Small intestine (tissue), 7 donors: Measurements from ENCODE around the gene TBCD. TPM values are rescaled to one million over a fixed set of nuclear protein-coding genes. Genes with fewer than 3 reads are reported as not detected.

Source experiments
- DNase-seq, 2 donors: peaks; one replicate each; pipeline versions ENCODE4 v3.0.0 to v3.0.0-alpha.2; 2013
- FAIRE-seq: peaks from 2 replicates; lab custom pipeline; 2012; peaks lifted over from hg19 to GRCh38; lab: Jason Lieb, UNC
- H3K27ac ChIP-seq, 3 donors: one replicate each; pipeline ENCODE4 v1.5.1; 2013; ENCODE audit warnings: low read length in 2 of 3, mild to moderate bottlenecking in 2 of 3, control low read depth in 1 of 3, inconsistent platforms in 1 of 3, low read depth in 1 of 3, moderate library complexity in 1 of 3
- H3K27me3 ChIP-seq, 3 donors: one replicate each; pipeline ENCODE4 v1.6.1; 2013; ENCODE audit warnings: low read length in 3 of 3, inconsistent platforms in 1 of 3; ENCODE audit not compliant: control insufficient read depth in 3 of 3, insufficient read depth in 3 of 3
- H3K36me3 ChIP-seq, 3 donors: one replicate each; pipeline ENCODE4 v1.6.1; 2013; ENCODE audit warnings: low read length in 3 of 3, inconsistent platforms in 1 of 3, low read depth in 1 of 3, mild to moderate bottlenecking in 1 of 3, moderate library complexity in 1 of 3; ENCODE audit not compliant: control insufficient read depth in 3 of 3, insufficient read depth in 2 of 3
- H3K4me1 ChIP-seq, 3 donors: one replicate each; pipeline ENCODE4 v1.6.1; 2013; ENCODE audit warnings: low read length in 2 of 3, inconsistent platforms in 1 of 3, low read depth in 1 of 3, mild to moderate bottlenecking in 1 of 3, moderate library complexity in 1 of 3; ENCODE audit not compliant: control insufficient read depth in 3 of 3, insufficient read depth in 2 of 3
- H3K4me3 ChIP-seq, 3 donors: one replicate each; pipeline ENCODE4 v1.5.1; 2013; ENCODE audit warnings: low read length in 3 of 3, control low read depth in 1 of 3, inconsistent platforms in 1 of 3, low read depth in 1 of 3, mild to moderate bottlenecking in 1 of 3, moderate library complexity in 1 of 3
- H3K9me3 ChIP-seq, 2 donors: one replicate each; pipeline ENCODE4 v1.6.1; 2013; ENCODE audit warnings: low read depth in 1 of 2, low read length in 1 of 2; ENCODE audit not compliant: control insufficient read depth in 2 of 2, insufficient read depth in 1 of 2
- WGBS, 3 donors: extraction: QIAGEN DNeasy Blood & Tissue Kit; methylation state at CpG; one replicate each; pipeline ENCODE4 v1.1.7; 2013; 5-methylcytosine and 5-hydroxymethylcytosine counted together
- polyA plus RNA-seq, 4 donors: library from polyadenylated mRNA; stranded (reverse) in 3 of 4; unstranded in 1 of 4; fragments of 200-250 nt in 3 of 4; fragments of 120-200 nt in 1 of 4; gene quantifications; one replicate each; pipeline versions ENCODE4 v1.2.1 to v1.2.3, GENCODE V29; 2013
- donor health status: healthy with polysubstance abuse.
- donor health status: control.
- donor health status: control.
- donor health status: Bipolar disorder and iron deficiency.
- donor health status: healthy.

TBCD gene
- polyA plus RNA-seq, 4 donors: 38.7 to 83.7 (median 67.3) TPM

DNA sequence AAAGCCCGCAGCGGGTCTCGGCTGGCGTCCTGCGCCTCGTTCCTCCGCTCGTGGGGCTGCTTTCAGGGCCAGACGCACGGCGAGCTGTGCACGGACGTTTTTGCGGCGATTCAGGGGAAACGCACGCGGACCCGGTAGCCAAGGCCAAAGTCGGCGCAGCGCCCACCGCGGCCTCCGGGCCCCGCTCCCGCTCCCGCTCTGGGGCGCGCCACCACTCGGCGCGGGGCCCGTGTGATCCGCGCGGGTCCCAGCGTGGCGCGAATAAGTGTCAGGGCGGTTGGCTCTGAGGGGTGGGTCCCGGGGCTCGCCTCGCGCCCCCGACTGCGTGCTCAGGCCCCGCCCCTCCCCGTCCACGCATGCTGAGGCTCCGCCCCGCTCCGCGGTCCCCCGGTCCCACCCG lies 694 bp upstream of the TBCD start:
- Histone ChIP-seq H3K4me1 (peaks cover 0 to 13% (median 5%) of the 10 kb centered on the region in 3 donors), H3K36me3 (peaks cover 0 to 27% (median 0%) of the 10 kb centered on the region in 3 donors), H3K27me3 (no peaks in the 10 kb centered on the region), H3K9me3 (peaks cover 0 to 30% of the 10 kb centered on the region in 2 donors), H3K27ac (peak overlapping the region in 1 of 3 donors; percentile 73), H3K4me3 (peak overlapping the region in 2 of 3 donors; percentile 36 to 92)
- DNase-seq: peak in 1 of 2 donors; percentile 76
- no peak for FAIRE-seq
- 1 to 4% (median 2%) methylated on average over 22 to 56 of the region's 56 CpGs for WGBS, 3 donors

DNA sequence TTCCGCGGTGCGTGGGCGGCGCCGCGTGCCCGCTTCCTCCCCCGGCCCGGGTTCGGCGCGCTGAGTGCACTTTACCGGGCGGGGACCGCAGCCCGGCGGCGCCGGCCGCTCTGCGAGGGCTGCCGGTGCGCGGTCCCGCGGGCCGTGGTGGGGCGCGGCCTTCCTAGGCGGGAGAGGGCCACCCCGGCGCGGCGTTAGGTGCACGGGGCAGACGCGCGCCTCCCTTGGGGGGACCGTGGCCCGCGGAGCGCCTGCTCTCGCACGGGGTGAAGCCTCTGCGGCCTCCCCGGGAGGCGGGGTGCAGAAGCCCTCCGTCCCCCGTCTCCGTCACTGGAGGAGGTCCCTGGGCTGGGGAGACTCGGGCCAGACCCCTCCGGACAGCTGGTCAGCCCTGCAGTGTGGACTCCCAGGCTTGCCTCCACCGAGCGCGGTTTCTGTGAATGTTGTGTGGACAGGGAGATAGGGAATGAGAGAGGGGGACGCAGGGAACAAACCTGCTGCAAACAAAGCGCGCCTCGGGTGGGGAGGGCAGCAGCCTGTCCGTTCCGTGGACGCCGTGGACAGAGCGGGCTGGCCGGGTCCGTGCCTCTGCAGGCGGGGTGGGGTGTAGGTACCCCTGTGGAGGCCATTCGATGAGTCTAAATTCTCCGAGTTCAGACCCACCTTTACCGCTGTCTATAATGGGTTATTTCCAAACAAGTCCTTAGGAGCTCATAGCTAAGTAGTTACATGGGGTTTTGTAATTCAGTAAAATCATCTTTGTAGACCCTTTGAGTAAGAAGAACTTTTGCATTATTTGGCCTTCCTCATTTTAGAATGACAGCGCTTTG lies 721 bp downstream of the TBCD start:
- Histone ChIP-seq H3K9me3 (peaks cover 0 to 18% of the 10 kb centered on the region in 2 donors), H3K4me3 (peak overlapping the region; percentile 73 to 92 (median 88)), H3K4me1 (peaks cover 0 to 13% (median 5%) of the 10 kb centered on the region in 3 donors), H3K27ac (peak overlapping the region; percentile 71 to 93 (median 80)), H3K27me3 (no peaks in the 10 kb centered on the region), H3K36me3 (peaks cover 0 to 34% (median 0%) of the 10 kb centered on the region in 3 donors)
- FAIRE-seq (no peak), DNase-seq (peak; percentile 29 to 71)
- WGBS, 3 donors: 2% methylated on average over 39 to 72 of the region's 72 CpGs

DNA sequence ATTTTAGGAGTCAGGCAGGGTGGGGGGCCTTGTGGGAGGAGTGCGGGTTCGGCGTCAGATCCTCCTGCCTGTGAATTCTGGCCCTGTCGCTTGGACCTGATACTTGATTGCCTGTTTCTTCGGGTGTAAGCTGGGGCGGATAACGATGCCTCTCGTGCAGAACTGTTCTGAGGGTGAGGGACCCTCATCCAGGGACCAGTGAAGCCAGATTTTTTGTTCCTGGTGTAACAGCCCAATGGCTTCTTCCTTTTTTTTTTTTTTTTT lies 1.3 kb downstream of the TBCD start:
- H3K9me3 ChIP-seq: peaks cover 0 to 16% of the 10 kb centered on the region in 2 donors
- H3K36me3 ChIP-seq: peaks cover 0 to 34% (median 0%) of the 10 kb centered on the region in 3 donors
- 42 to 53% (median 43%) methylated on average over 8 of the region's 8 CpGs for WGBS, 3 donors
- peaks cover 0 to 13% (median 5%) of the 10 kb centered on the region in 3 donors for H3K4me1 ChIP-seq
- H3K4me3 ChIP-seq: peak overlapping the region in 2 of 3 donors; percentile 88 to 92
- H3K27me3 ChIP-seq: no peaks in the 10 kb centered on the region
- FAIRE-seq (no peak), DNase-seq (no peak)
- H3K27ac ChIP-seq: peak overlapping the region in 1 of 3 donors; percentile 71

DNA sequence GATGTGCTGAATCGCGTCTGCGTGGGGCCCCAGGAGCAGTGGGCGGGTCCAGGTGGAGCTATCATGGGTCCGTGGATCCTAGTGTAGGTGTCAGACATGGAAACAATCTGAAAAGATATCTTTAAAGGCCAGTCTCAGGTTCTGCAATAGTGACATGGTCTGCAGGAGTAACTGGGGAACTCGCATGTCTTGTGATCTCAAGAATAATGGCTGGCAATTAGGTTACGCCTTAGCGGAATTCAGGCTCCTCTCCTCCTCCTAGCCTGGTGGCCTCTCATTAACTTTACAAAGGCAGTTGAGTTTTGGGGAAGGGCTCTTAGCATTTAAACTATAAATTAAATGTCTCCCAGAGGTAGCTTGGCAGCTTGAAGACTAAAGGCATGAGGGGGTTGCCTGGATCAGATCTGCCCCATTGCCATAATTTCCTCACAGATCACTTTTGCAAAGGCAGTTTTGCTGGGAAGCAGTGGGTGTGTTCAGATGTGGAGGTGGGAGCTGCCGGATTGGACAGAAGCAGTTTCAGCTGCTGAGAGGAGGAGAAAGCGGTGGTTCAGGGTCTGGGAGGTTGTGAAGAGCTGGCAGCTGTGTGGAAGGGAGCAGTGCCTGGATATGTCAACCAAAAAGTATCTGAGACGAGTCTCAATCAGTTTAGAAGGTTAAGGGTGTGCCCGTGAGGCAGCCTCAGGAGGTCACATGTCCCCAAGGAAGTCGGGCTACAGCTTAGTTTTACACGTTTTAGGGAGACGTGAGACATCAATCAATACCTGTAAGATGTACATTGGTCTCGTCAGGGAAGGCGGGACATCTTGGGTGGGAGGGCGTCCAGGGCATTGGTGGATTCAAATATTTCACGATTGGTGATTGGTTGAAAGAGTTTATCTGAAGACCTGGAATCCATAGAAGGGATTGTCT lies 2.7 kb downstream of the TBCD start:
- no peaks in the 10 kb centered on the region for H3K27me3 ChIP-seq
- peaks cover 0 to 10% of the 10 kb centered on the region in 2 donors for H3K9me3 ChIP-seq
- peak overlapping the region in 1 of 3 donors; percentile 19 for H3K4me3 ChIP-seq
- 74 to 79% (median 77%) methylated on average over 19 of the region's 19 CpGs for WGBS, 3 donors
- H3K4me1 ChIP-seq: peaks cover 0 to 13% (median 5%) of the 10 kb centered on the region in 3 donors
- peaks cover 0 to 32% (median 0%) of the 10 kb centered on the region in 3 donors for H3K36me3 ChIP-seq
- DNase-seq (peak; percentile 43 to 74), FAIRE-seq (no peak)
- peak overlapping the region in 1 of 3 donors; percentile 44 for H3K27ac ChIP-seq

DNA sequence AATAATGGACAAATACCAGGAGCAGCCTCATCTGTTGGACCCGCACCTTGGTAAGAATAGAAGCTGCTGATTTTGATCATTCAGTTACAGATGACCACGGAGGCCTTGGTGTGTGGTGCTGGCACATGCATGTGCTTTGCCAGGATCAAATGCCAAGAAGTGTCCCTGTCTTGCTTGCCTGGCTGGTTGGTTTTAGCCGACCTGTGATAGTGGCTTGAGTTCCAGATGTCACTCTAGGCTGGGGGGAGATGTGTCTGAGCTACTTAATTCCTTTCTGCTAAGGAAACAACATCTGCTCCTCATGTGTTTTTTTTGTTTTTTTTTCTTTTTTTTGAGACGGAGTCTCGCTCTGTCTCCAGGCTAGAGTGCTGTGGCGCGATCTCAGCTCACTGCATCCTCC lies 4.3 kb downstream of the TBCD start:
- no peak for FAIRE-seq
- peaks cover 0 to 13% (median 5%) of the 10 kb centered on the region in 3 donors for H3K4me1 ChIP-seq
- 90 to 94% (median 91%) methylated on average over 7 of the region's 7 CpGs for WGBS, 3 donors

DNA sequence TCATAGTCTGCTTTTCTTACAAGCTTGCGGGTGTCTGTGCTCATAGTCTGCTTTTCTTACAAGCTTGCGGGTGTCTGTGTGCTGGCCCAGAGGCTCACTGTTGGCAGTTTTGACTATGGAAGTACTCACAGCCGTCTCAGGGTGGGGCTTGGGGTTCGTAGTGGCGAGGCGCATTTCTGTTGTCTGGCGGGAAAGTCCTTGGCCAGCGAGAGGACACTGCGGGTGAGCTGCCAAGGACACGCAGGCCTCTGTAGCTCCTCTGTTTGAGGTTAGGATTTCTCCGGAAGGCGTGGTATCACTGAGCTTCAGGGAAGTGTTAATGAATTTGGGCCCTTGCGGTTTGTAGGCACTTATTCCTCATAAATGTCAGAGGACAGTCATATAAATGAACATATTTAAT lies 13.5 kb downstream of the TBCD start:
- no peak for DNase-seq
- Histone ChIP-seq H3K9me3 (peaks cover 0 to 4% of the 10 kb centered on the region in 2 donors), H3K4me3 (no peak overlapping the region), H3K27me3 (no peaks in the 10 kb centered on the region), H3K36me3 (peaks cover 4 to 50% (median 7%) of the 10 kb centered on the region in 3 donors), H3K27ac (no peak overlapping the region), H3K4me1 (no peaks in the 10 kb centered on the region)
- FAIRE-seq: no peak
- WGBS, 3 donors: 83 to 88% (median 84%) methylated on average over 13 of the region's 13 CpGs

More for the DNA sequence above, 4.3 kb downstream of the TBCD start:
- Histone ChIP-seq H3K27ac (no peak overlapping the region), H3K9me3 (no peaks in the 10 kb centered on the region), H3K4me3 (no peak overlapping the region), H3K36me3 (peaks cover 0 to 26% (median 0%) of the 10 kb centered on the region in 3 donors), H3K27me3 (no peaks in the 10 kb centered on the region)
- no peak for DNase-seq

DNA sequence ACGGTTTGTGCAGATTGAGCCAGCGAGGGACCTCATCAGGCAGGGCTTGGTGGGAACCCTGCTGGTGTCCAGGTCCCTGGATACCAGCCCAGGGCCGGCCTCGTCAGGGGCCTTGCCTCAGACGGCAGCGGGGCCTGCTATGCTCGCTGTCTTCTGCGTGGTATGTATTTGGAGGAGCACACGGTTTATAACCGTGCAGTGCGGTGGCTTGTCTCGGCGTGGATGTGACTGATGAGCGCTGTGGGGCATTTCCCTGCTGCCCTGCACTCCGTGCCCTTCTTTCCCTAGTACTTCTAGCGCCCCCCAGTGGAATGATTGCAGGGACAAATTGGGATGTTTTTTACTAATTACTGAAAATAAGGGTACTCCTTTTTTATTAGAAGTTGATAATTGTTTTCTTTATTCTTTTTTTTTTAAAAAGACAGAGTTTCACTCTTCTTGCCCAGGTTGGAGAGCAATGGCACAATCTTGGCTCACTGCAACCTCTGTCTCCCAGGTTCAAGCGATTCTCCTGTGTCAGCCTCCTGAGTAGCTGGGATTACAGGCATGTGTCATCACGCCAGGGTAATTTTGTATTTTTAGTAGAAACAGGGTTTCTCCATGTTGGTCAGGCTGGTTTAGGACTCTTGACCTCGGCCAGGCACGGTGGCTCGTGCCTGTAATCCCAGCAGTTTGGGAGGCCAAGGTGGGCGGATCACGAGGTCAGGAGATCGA lies 15.3 kb downstream of the TBCD start:
- DNase-seq: peak; percentile 63 to 65
- H3K9me3 ChIP-seq: peaks cover 0 to 4% of the 10 kb centered on the region in 2 donors
- 66 to 78% (median 69%) methylated on average over 23 to 24 of the region's 24 CpGs for WGBS, 3 donors
- no peaks in the 10 kb centered on the region for H3K27me3 ChIP-seq
- H3K36me3 ChIP-seq: peaks cover 4 to 62% (median 7%) of the 10 kb centered on the region in 3 donors
- H3K4me3 ChIP-seq: no peak overlapping the region
- FAIRE-seq: no peak
- H3K4me1 ChIP-seq: no peaks in the 10 kb centered on the region
- no peak overlapping the region for H3K27ac ChIP-seq
